Metanephros (tissue), 2 donors: ENCODE results near the gene DNMT3L. TPM values are rescaled to one million over a fixed set of nuclear protein-coding genes. Genes with fewer than 3 reads are reported as not detected.

Experiments used
- small RNA-seq: library from RNA; depleted of rRNA; stranded (forward); fragments of <200 nt; gene quantifications from one replicate; pipeline ENCODE3, GENCODE V24; 2014; ENCODE audit warnings: low replicate concordance
- total RNA-seq: library from RNA; depleted of rRNA; stranded (reverse); fragments of >200 nt; gene quantifications from one replicate; pipeline ENCODE4 v1.2.3, GENCODE V29; 2014

Gene DNMT3L
- total RNA-seq = not detected

DNA sequence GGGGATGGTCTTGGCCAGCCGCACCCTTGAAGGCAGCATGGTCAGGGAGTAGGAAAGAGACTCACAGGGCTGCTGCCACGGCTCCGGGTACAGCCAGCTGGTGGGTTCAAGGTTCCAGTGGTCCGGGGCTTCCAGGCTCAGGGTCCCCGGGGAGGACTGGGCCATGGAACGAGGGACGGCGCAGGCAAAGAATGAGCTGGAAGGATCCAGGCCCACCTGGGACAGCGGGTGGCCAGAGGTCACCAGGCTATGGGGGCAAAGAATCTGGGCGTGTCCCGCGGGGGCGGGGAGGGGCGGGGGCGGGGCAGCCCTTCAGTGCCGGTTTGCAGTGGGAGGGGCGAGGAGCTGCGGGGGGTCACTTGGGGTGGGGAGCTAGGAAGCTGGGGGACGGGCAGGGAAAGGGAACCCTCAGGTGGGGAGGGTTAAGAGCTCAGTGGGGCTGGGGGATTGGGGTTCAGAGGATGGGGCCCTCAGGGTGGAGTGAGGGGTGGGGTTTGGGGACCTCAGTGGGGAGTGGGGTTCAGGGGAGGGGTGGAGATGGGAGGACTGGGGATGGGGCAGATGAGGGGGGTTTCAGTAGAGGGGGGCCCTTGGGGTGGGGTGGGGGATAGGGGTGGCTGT, at the start of gene DNMT3L:
TSS of gene DNMT3L (minus strand) at position 223 of the 621 bp plus-strand sequence. CDS start 638 bp downstream, outside the sequence.

DNA sequence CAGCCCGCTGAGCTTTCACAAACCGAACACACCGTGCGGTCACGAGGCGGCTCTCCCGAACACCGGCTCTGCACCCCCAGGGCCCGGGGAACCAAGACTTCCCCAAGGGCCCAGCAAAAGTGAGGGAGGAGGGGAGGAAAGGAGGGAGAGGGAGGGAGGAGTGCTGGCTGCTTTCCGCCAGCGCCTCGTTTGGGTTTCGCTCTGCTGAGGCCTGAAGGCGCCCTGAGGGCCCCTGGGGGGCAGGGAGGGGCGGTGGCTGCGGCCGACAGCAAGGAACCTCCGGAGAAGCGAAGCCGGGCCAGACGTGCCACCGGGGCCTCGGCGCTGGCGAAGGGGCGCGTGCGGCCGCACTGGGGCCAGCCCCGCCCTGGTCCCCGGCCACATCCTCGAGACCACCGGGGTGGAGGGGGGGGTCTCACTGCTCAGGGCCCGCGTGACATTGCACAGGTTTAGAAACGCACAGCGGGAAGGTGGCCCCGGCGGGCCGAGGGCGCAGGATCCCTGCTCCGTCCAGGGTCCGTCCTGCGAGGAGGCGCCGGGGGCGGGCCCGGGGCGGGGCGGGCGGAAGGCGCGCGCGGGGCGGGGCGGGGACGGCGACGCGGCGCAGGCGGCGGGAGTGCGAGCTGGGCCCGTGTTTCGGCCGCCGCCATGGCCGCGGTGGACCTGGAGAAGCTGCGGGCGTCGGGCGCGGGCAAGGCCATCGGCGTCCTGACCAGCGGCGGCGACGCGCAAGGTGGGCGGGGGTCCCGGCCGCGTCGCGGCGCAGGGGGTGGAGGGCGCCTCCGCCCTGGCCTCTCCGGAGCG, 38.0 kb upstream of the DNMT3L start, which contains the start of gene PFKL:
TSS of gene PFKL (plus strand) at position 596 of the 804 bp plus-strand sequence. CDS start at position 649, 53 bp downstream.

DNA sequence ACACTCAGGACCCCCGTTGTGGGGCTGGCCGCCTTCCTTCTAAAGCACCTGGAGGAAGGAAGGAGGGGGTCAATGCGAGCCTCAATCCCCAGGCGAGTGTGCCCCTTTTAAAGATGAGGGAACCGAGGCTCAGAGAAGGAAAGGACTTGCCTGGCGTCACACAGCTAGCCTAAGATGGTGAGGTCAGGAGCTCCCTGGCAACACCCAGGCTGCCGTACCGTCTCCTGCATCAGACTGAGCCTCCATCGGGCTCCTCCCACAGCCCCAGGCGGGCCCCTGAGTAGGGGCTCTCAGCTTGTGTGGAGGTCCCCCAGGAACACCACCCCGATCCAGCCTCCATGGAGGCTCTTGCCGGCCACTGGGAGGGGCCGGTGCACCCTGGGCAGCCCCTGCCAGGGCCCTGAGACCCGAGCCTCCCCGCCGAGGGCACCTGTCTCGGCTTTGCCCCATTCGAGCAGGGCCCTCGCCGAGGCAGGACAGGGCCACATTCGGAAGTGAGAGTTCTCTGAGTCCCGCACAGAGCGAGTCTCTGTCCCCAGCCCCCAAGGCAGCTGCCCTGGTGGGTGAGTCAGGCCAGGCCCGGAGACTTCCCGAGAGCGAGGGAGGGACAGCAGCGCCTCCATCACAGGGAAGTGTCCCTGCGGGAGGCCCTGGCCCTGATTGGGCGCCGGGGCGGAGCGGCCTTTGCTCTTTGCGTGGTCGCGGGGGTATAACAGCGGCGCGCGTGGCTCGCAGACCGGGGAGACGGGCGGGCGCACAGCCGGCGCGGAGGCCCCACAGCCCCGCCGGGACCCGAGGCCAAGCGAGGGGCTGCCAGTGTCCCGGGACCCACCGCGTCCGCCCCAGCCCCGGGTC, 23.7 kb upstream of the DNMT3L start, which contains the start of gene AIRE:
TSS of gene AIRE (plus strand) at position 739 of the 855 bp plus-strand sequence. CDS start 131 bp downstream, outside the sequence.

GRCh38 chr21:44240842-44241241, 20.9 kb downstream of the DNMT3L start, which contains the start of gene ICOSLG:
TSS of gene ICOSLG (minus strand) at chr21:44240943. CDS start at chr21:44240817, 126 bp downstream.

Small RNAs within 50 kb of the gene (small RNA-seq; reads per million reads assigned to genes)
- gene AP001059.3 = not detected

Other genes with a start within 250 kb of the DNMT3L start
- gene TRAPPC10, start 249.6 kb downstream of the DNMT3L start, total RNA-seq = 44.8 TPM
- 16.1 TPM for gene PWP2, start 154.5 kb downstream of the DNMT3L start, total RNA-seq
- gene GATD3, start 128.2 kb downstream of the DNMT3L start, total RNA-seq = 52.8 TPM
- 4.5 TPM for gene ICOSLG, start 21.0 kb downstream of the DNMT3L start, total RNA-seq
- 0.70 TPM for gene AIRE, start 24.0 kb upstream of the DNMT3L start, total RNA-seq
- 203 TPM for gene PFKL, start 38.2 kb upstream of the DNMT3L start, total RNA-seq
- gene CFAP410, start 77.5 kb upstream of the DNMT3L start, total RNA-seq = 25.2 TPM
- gene TRPM2, start 91.7 kb upstream of the DNMT3L start, total RNA-seq = 3.2 TPM
- gene LRRC3, start 193.6 kb upstream of the DNMT3L start, total RNA-seq = 4.0 TPM